Neural crest cell (in vitro differentiated cells): Measurements from ENCODE around the gene PLEKHO2. TPM values are rescaled to one million over a fixed set of nuclear protein-coding genes. Genes with fewer than 3 reads are reported as not detected.

Source experiments
- DNase-seq: peaks from one replicate; pipeline ENCODE4 v3.0.0; 2021; ENCODE audit warnings: low read depth, mixed read lengths, low spot score
- H3K27ac Mint-ChIP-seq: one replicate; pipeline ENCODE4 v1.8.0; 2021; ENCODE audit warnings: mild to moderate bottlenecking, mixed read lengths; ENCODE audit not compliant: unreplicated experiment
- H3K27me3 Mint-ChIP-seq: 2 replicates; pipeline ENCODE4 v1.8.0; 2021; ENCODE audit warnings: low read depth, mild to moderate bottlenecking, mixed read lengths
- H3K36me3 Mint-ChIP-seq: 2 replicates; pipeline ENCODE4 v1.8.0; 2021; ENCODE audit warnings: low read depth, mild to moderate bottlenecking, mixed read lengths
- H3K4me1 Mint-ChIP-seq: 2 replicates; pipeline ENCODE4 v1.8.0; 2021; ENCODE audit warnings: mixed read lengths
- H3K4me3 Mint-ChIP-seq: one replicate; pipeline ENCODE4 v1.8.0; 2021; ENCODE audit warnings: mild to moderate bottlenecking, mixed read lengths
- H3K9me3 Mint-ChIP-seq: 2 replicates; pipeline ENCODE4 v1.8.0; 2021; ENCODE audit warnings: mixed read lengths
- CTCF ChIP-seq: fragments of 200-600 bp; sonication (generic); conservative IDR thresholded peaks from 2 replicates; pipeline ENCODE4 v1.5.0; 2021; ENCODE audit warnings: antibody characterized with exemption, mild to moderate bottlenecking
- total RNA-seq: library from RNA; stranded (reverse); gene quantifications from 2 replicates; pipeline ENCODE4 v1.2.1, GENCODE V29; 2021

The PLEKHO2 gene
- total RNA-seq, 1 donor from 2014 or later: 18.2 TPM

- no peak for DNase-seq
- H3K27ac Mint-ChIP-seq: no peak overlapping the region
These were observed 19.6 kb downstream of the PLEKHO2 start for GRCh38 chr15:64861331-64861730.

GRCh38 chr15:64861960-64862359, 20.2 kb downstream of the PLEKHO2 start:
- Mint-ChIP-seq H3K27ac (peak overlapping the region; percentile 83), H3K4me3 (no peak overlapping the region), H3K9me3 (no peaks in the 10 kb centered on the region), H3K27me3 (peaks cover 5% of the 10 kb centered on the region), H3K4me1 (peaks cover 35% of the 10 kb centered on the region), H3K36me3 (peaks cover 10% of the 10 kb centered on the region)
- no peak for TF ChIP-seq CTCF
- DNase-seq: no peak

More at GRCh38 chr15:64861331-64861730, 19.6 kb downstream of the PLEKHO2 start:
- Mint-ChIP-seq H3K36me3 (peaks cover 9% of the 10 kb centered on the region), H3K9me3 (no peaks in the 10 kb centered on the region), H3K27me3 (peaks cover 8% of the 10 kb centered on the region), H3K4me1 (peaks cover 35% of the 10 kb centered on the region), H3K4me3 (no peak overlapping the region)
- TF ChIP-seq CTCF: no peak

- H3K27ac Mint-ChIP-seq: no peak overlapping the region
These were observed 20.7 kb downstream of the PLEKHO2 start for GRCh38 chr15:64862408-64862807.

GRCh38 chr15:64864068-64864467, 22.4 kb downstream of the PLEKHO2 start:
- H3K4me1 Mint-ChIP-seq: peaks cover 19% of the 10 kb centered on the region
- no peaks in the 10 kb centered on the region for H3K9me3 Mint-ChIP-seq
- H3K27ac Mint-ChIP-seq: peak overlapping the region; percentile 92
- peaks cover 6% of the 10 kb centered on the region for H3K36me3 Mint-ChIP-seq
- DNase-seq: no peak
- H3K4me3 Mint-ChIP-seq: no peak overlapping the region
- no peaks in the 10 kb centered on the region for H3K27me3 Mint-ChIP-seq
- TF ChIP-seq CTCF: no peak

More at GRCh38 chr15:64862408-64862807, 20.7 kb downstream of the PLEKHO2 start:
- Mint-ChIP-seq H3K4me1 (peaks cover 35% of the 10 kb centered on the region), H3K36me3 (peaks cover 10% of the 10 kb centered on the region), H3K4me3 (no peak overlapping the region), H3K27me3 (peaks cover 4% of the 10 kb centered on the region), H3K9me3 (no peaks in the 10 kb centered on the region)
- DNase-seq: no peak
- TF ChIP-seq CTCF: no peak

- Mint-ChIP-seq H3K27ac (no peak overlapping the region), H3K27me3 (no peaks in the 10 kb centered on the region), H3K36me3 (peaks cover 7% of the 10 kb centered on the region), H3K4me1 (peaks cover 19% of the 10 kb centered on the region), H3K4me3 (no peak overlapping the region), H3K9me3 (no peaks in the 10 kb centered on the region)
- DNase-seq: no peak
- no peak for TF ChIP-seq CTCF
These were observed 23.6 kb downstream of the PLEKHO2 start for GRCh38 chr15:64865126-64865997.
